HK-2 (cell line): ENCODE measurements around the gene ZFAND5.

Experiments
- DNase-seq: peaks from one replicate; pipeline ENCODE4 v3.0.0-alpha.2; 2018; ENCODE audit not compliant: unreplicated experiment

The ZFAND5 gene, protein sequence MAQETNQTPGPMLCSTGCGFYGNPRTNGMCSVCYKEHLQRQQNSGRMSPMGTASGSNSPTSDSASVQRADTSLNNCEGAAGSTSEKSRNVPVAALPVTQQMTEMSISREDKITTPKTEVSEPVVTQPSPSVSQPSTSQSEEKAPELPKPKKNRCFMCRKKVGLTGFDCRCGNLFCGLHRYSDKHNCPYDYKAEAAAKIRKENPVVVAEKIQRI

DNA sequence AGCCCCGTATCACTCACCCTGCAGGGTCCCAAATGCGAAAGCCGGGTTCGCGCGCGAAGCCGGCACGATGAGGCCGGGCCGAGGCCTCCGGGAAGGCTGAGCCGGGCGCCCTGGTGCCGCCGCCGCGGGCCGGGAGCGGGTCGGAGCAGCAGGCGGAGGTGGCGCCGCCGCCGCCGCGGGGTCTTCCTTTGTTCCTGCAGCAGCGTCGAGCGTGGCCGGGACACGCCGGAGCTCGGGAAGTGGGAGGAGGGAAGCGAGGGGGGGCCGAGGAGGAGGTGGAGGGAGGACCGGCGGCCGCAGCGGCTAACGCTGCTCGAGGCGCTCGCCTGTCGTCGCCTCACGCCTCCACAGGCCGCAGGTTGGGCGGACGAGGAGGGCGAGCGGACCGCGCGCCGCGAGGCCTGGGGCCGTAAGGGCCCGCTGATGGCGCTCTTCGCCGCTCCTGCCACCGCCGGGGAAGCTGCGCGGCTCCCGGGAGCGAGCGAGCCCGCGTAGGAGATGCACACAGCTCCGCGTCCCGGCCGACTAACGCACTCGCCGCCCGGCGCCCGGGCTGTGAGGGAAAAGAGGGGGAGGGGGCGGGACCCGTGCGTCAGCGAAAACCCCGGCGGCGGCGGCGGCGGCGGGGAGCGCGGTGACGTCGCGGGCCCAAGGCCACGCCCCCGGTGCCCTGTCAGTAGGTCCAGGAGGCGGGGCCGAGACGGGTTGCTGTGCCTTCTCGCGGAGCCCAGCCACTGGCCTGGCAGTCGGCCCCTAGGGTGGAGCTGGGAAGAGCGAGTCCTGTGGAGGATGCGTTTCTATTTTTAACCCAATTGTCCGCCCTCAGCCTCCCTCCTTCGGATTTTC is at the start of gene ZFAND5:
Gene ZFAND5 (minus strand): TSS at position 530 of the 846 bp plus-strand sequence. CDS start 4,430 bp downstream, outside the sequence.
- DNase-seq, result peak; percentile 75

GRCh38 chr9:72412483-72413040 is 47.6 kb upstream of the ZFAND5 start:
- DNase-seq, result no peak

GRCh38 chr9:72410214-72410613 is 45.2 kb upstream of the ZFAND5 start:
- DNase-seq, result no peak

DNA sequence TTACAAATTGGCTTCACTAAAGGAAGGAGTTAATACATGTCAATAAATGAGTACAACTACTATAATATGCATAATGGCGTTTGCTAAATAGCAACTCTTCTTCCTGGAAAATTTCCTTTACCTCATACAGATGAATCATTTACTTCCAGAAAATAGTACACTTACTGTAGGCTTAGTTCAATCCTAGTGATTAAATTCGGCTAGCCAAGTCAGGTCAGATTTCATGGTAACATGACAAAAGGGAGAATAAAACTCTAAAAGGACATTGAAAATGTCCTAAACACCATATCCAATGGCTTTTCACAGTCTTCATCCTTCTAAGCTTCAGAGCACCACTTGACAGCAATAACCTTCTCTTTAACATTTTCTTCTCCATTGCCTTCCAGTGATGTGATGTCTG is 42.1 kb upstream of the ZFAND5 start:
- no peak for DNase-seq

GRCh38 chr9:72402744-72403143 is 37.7 kb upstream of the ZFAND5 start:
- no peak for DNase-seq

DNA sequence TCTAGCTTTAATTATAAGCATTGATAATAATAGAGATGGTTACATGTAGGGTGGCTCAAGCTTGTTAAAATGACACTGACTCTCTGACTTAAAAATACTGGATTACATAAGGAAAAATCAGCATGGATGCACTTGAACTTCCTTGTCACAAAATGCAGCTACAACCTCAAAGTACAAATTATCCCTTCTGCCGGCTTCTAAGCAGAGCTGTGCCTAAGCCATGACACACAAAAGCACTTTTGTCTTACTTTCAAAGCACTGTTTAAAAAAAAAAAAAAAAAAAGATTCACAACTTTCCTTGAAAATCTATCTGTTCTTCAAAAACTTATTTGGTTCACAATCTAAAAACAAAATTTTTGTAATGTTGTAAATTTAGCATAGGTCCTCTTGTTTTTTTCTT is 36.4 kb upstream of the ZFAND5 start:
- no peak for DNase-seq

DNA sequence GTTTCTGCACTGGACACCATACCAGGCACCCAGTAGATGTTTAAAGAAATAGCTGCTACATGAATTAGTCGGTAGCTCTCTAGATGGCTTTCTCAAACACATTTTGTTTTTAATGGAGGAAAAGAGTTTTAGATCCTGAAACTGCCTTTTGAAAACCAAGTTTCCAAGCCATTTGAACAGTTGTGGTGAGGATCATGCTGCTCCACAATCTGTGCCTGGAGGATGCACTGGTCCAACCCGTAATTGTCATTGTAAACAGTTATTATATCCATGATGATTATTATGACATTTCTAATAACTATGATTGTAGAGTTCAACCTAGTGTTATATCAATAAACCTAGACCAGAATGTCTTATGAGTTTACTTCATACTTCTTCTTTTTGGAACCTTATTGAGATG is 35.9 kb upstream of the ZFAND5 start:
- DNase-seq, result no peak

DNA sequence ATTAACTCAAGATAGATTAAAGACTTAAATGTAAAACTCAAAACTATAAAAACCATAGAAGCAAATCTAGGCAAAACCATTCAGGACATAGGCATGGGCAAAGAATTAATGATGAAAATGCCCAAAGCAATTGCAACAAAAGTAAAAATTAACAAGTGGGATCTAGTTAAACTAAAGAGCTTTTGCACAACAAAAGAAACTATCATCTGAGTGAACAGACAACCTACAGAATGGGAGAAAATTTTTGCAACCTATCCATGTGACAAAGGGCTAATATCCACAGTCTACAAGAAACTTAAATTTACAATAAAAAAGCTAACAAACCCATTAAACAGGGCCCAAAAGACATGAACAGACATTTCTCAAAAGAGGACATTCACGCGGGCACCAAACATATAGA is 34.4 kb upstream of the ZFAND5 start:
- no peak for DNase-seq

DNA sequence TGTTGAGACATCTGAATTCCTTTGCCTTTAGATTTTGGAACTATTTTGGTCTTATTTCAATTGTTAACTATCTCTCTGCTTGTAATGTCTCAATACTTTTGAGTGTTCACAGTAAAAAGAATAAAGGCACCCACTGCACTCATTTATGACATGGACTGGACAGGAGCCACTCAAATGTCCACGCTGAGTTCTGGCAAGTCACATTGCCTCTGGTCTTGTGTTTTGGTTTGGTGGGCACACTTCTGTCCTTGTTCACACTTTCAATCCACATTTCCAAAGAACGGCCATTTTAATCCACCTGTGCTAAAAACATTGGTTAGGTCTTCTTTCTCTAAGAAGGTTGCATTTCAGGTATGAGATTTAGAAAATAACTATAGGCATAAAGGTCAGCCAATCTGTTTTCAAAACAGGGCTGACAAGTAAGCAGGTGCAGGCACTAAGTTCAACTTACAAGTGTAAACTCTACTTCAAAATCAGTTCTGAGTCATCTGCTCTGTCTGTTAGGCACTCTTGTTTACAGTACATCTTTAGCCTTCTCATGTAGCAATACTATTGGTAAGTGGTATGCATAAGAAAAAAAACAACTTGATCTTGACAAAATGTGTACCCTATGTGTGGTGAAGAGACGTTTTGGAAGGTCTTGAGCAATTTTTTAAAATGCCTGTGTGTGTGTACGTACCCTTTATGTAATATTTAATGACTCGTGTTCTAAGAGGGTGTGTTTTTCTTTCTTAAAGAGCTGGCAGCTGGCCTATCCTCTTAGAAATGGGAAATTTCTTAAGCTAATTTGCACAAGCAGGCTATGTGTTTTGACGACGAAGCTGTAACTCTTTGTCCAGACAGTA is 31.5 kb upstream of the ZFAND5 start:
- DNase-seq, result no peak

- DNase-seq, result no peak
These were observed 29.1 kb upstream of the ZFAND5 start for GRCh38 chr9:72394066-72394465.

DNA sequence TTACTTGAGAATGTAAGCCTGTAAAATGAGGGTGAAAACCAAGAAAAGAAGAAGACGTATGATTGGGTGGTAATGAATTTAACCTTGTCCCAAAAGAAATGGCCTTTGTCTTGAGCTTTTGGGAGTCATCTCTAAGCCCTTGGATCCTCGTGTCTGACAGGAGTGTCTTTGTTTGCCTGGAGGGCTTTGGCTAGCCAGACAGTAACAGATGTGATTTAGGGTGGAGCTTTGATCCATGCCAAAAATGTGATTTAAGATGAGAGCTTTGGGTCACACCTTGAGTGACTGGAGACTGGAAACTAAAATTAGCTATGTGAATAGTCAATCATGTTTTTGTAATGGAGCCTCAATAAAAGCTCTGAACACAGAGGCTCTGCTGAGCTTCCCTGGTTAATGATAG is 25.9 kb upstream of the ZFAND5 start:
- DNase-seq, result no peak

- no peak for DNase-seq
These were observed 21.2 kb upstream of the ZFAND5 start for GRCh38 chr9:72386186-72386585.

DNA sequence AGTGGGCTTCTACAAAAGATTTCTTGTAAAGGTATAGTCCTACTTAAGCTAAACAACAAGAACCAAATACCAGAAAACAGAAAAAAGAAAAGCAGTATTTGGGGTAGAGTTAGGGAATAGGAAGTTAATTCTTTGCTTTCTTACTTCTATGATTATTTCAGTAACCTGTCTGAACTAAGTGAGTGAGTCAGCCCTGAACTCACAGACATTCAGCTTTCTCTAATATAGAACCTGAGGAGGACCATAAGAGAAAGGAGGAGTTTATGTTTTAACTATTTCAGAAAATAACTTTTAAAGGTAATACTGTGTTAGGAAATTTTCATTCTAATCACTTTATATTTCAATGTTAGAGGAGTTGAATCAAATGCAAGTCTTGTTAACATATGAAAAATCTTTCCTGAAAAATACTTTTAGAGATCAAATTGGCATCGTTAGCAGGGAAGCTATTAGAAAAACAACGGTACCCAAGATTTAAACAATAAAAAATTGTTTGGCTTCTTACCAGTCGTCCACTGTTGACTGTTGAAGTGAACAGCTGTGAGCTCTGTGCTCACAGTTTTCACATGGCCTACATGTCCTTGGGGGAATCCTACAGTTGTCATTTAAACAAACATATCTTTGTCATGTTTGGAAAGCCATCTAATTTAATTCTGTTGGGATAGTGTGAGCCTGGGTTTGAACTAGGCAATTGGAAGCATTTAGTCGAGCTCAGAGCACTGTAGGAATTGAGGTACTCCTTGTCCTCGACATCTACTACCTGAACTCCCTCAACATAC is 19.9 kb upstream of the ZFAND5 start:
- no peak for DNase-seq

GRCh38 chr9:72383978-72384709 is 19.1 kb upstream of the ZFAND5 start:
- DNase-seq, result no peak

DNA sequence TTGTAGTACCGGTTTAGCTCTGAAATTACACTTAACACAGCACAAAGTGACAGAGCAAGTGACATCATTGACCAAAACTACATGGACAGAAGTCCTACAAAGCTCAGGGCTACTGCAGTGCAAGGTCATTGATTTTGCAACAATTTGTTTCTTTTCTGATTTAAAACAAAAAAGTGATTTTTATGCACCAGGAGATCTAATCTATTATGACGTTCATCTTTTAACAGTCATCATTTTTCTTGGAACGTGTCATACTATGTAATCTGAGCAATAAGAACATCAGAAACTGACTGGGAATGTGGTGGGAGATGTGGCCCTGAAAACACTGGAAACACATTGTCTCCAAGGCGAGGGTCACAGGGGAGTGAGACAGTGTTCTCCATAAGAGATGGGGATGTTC is 17.4 kb upstream of the ZFAND5 start:
- DNase-seq, result no peak

GRCh38 chr9:72377041-72377440 is 12.0 kb upstream of the ZFAND5 start:
- no peak for DNase-seq

DNA sequence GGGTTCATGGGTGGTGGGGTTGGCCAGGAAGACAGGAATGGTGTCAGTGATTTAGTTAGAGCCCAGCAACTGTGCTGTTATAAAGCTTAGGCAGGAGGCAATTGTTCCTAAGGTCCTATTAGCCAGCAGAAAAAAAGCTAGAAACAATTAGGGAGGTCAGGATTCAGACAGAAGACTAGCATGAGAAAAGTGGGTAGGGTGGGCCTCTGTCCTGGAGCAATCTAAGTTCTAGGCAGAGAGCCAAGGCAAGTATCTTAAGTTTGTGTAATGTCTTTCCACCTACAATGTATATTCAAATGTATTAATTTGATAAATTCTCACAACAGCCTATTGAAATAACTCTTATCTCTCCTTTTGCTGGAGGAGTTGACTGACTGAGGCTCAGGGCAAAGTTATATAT is 6.1 kb upstream of the ZFAND5 start:
- DNase-seq, result no peak

DNA sequence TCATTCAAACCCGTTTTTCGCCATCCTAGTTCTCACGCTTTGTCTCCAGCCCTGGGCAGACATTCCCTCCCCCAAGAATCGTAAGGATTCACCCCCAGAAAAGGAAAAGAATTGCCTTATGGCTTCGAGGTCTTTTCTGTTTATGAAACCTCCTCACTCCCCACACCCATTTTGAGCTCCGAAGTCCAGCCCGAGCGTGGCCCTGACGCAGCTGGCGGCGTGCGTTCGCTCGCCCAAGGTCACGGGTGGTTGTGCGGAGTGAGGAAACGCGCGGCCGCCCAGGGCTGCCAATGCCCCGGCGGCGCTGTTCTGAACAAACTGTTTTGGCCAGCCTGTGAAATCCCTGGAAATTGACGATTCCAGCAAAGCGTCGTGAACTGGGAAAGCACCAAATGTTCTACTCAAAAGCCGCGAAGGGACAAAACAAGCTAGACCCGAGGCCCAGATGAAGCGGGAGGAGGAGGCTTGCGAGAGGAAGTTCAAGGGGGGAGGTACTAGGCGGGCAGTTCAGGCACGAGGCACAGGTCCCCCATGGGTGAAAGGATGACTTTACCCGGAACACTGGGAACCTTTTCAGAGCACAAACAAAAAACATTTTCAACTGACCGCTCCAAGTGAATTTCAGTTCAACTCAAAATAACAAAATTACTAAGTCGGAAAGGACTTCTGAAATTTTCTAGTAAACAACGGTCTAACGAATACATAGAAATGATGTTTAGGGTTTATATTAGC is 683 bp upstream of the ZFAND5 start:
- DNase-seq, result peak; percentile 45

GRCh38 chr9:72363908-72364678 is 915 bp downstream of the ZFAND5 start:
- DNase-seq, result peak; percentile 14
